HG03025 (cell line): ENCODE measurements around the gene GLRA3.
"Not testable (repeated sequence)": the region's sequence is repeated elsewhere in the genome, so short reads cannot be mapped to it uniquely, and the experiment has no call there.

Experiments
- ATAC-seq: cut with Tn5 transposase; IDR thresholded peaks from one replicate; pipeline ENCODE4 v1.9.1; 2021; ENCODE audit warnings: mild to moderate bottlenecking, moderate library complexity; ENCODE audit not compliant: unreplicated experiment, low FRiP score

The GLRA3 gene

DNA sequence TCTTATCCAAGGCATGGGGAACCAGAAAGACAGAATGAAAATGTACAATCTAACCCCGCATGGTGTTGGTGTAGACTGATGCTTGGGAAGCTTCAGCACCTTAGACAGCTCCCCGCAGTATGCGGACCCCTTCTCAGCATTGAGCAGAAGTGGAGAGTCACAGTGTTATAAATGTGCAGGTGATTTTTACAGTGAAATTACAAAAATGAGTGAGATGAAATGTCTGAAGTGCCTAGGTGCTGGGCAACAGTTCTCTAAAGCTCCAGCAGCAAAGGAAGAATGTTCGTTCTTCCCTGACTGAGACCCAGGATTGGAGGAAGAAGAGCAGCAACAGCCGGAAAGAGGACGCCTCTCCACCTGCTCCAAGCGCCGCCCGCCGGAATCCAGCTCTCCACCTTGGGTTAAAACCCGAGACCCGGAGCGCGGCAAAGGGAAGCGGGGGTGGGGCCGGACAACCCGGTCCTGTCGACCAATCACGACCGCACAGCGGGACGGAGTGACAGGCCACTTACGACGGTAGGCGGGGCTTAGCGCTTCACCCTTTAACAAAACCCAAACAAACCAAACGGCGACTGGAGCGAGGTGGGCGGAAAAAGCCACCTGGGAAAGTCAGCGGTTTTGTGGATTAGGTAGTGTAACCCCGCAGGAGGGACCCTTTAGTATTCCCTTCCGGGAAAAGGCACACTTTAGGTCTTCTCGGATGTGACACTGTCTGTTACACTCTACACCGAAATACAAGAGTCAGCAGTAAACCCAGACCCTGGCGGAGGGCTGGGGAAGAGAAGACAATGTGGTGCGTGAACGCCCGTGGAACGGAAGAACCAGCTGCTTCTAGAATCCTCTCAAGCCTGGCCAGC, at the start of gene GLRA3:
GLRA3 (minus strand) TSS at position 403 of the 857 bp plus-strand sequence. CDS start 436 bp downstream, outside the sequence.
- ATAC-seq, result peak; percentile 97

DNA sequence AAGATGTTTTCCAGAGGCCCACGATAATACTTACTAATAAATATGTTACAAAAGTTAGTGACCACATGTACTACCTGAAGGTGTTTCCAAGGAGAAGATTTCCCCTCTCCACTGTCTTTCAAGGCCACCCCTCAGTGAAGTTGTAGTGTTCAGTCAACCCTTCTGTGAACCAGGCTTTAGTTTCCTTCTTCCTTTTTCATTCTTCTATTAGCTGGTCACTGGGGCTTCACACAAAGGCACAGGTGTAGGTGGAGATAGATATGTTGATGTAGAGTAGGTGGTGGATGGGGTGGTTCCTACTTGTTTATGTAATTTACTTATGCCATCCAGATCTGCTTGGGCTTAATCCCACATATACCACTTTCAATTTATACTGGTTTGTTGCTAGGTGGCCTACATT, 45.9 kb upstream of the GLRA3 start:
- no peak for ATAC-seq

DNA sequence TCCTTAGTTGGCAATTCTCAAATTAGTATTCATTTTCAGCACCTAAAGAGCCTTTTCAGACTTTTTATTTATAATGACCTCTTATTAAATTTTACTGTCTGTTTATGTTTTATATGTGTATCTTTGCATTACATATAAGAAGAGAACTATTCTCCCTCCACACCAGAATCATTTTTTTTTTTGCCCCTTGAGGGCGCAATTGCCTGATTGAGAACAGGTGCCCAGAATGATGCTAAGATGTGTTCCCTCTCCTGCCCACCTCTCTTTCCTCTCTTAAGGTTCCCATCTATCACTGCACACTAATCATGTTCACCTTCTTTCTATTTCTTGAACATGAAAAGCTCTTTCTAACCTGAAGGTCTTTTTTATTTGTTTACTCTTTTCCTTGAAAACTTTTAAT, 44.9 kb upstream of the GLRA3 start:
- ATAC-seq, result peak; percentile 77

DNA sequence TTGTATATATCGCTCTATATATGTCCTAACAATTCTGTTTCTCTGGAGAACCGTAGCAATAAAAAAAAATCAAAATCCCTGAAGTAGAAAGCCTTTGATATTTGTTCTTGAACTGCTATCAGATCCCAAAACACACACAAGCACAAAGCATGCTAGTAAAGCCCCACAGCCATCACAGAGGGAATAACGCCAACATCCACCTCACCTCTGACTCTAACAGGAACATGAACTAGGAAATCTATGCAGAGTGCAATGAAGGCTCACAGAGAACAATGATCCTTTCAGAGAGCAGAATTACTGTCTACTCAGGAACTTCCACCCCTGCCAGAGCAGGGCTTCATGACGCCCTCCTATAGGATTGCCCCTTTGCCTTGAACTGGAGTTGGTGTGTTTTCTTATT, 44.1 kb upstream of the GLRA3 start:
- ATAC-seq, result not testable (repeated sequence)

DNA sequence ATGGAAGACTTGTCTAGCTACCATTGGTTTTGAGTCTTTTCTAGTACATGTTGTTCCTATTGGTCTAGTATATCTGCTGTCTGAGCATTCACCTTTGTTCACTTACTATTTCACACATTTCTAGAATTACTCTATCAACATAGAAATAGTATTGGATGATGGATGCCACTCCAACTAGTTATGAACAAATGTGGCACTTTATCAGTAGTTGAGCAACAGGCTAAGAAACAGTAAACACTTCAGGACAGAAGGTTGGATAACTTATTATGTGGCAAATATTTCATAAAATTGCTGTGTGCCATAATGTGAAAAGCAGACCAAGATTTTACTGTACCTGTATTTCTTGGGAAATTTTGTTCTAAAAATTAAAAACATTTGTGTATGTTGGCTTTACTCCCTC, 42.4 kb upstream of the GLRA3 start:
- ATAC-seq, result no peak

DNA sequence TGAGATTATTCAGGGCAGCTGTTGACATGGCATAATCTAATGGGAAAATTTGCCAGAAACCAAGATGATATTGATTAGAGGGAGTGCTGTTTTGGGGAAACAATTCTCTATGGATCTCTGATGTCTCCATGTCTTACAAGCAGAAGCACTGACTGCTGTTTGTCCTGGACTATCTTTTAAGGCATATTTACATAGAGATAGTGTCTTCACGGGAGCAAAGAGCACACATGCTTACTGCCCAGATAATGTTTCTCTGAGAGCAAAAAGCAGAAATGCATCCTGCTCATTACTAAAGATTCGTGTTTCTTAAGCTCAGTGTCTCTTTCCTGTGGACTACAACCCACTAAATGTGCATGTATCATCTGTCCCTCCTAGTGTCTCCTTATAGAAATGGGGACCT, 41.3 kb upstream of the GLRA3 start:
- no peak for ATAC-seq

DNA sequence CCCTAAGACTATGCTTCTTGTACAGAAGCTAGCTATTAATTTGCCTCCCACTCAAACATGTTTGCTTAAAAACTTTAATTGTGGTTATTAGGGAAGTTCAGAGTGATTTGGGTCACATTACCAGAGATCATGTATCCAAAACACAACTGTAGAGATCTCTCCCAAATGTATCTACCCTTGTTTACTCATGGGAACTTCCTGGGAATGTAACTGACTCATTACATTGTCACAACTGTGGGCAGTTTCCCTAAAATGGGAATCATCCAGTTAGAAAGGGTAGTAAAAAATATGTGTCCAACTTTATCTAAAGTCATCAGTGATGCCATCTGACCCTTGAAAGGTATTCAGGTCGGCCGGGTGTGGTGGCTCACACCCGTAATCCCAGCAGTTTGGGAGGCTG, 40.3 kb upstream of the GLRA3 start:
- ATAC-seq, result no peak

DNA sequence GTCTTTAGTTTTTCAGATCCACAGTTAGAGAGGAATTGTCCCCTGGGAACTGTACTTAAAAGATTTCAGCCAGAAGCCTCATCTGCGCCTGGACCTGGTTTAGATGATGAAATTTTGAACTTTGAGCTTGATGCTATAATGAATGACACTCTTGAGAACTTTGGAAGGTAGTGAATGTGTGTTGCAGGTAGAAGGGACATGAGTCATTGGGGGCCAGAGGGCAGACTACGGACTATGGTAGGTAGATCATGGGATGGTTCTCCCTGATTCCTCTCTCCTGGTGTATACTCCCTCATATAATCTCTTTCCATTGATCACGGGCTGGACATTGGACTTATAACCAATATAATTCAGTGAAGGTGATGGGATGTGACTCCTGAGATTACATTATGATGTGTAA, 38.9 kb upstream of the GLRA3 start:
- no peak for ATAC-seq

DNA sequence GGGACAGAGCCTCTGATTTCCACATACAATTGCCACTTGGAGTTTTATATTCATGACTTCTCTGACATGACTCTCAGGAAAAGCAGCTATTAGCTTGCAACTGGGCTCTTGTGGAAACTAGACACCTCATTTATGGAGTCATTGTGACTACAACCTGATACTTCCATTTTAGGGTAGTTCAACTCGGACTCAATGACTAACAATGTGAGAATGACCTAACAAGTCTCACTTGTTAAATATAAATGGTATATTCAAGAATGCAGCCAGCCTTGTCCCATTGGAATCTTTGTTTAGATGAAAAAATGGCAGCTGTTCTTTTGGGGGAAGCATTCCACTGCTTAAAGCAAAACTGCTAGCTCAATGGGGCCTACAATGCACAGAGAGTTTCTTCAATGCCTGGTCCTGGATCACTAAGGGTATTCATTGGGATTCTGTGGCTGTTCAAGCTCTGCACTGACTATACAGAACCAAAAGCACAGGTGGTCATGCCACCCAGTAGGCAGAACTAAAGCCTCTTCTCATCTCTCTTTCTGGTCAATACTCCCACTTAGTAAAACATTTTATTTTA, 36.5 kb upstream of the GLRA3 start:
- ATAC-seq, result no peak

DNA sequence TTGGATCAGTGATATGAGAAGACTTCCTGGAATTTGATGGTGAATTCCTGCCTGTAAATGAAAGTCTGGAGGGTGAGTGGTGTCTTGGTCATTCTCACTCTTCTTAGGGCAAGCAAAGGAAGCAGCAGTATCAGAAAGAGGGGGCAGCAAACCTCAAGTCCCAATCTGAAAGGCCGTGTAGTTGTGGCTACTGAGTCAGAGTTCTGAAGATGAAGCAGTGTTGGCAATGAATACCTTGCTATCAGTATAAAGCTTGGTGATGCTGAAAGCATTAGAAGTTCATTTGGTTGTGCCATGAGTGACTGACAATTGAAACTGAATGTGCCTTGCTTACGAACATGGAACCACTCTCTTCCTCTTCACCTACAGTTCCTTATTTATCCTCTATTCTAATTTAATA, 35.0 kb upstream of the GLRA3 start:
- no peak for ATAC-seq

DNA sequence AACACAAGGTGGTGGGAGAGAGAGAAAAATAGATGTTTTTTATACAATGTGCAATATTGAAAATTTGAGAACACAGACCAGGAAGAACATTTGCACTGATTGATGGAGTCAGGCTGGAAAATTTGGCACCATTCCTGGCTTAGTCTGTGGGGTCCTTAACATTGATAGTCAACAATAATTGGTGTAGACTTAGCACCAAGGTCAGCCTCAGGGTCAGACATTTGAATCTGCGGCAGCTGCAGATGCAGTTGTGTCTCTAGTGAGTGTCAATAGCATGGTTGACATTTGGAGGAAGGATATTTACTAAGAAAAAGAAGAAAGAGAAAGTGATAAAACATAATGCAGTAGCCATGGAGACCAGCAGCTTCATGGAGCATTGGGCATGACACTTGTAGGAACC, 31.5 kb upstream of the GLRA3 start:
- ATAC-seq, result no peak

DNA sequence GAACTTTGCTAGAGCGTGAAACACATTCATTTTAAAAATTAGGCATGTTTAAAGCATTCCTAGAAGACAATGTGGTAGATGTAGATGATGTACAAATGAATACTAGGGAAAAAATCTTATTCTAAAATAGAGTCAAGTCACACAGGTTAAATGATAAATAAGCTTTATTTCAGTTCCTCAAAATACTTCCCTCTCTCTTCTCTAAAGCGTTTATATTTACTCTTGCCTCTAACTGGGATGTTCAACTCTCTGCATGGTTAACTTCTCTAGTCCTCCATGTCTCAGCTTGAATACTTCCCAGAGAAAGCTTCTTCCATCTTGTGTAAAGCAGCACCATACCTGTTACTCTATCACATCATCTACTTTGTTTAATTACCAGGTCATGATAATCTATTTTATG, 30.9 kb upstream of the GLRA3 start:
- peak; percentile 86 for ATAC-seq

DNA sequence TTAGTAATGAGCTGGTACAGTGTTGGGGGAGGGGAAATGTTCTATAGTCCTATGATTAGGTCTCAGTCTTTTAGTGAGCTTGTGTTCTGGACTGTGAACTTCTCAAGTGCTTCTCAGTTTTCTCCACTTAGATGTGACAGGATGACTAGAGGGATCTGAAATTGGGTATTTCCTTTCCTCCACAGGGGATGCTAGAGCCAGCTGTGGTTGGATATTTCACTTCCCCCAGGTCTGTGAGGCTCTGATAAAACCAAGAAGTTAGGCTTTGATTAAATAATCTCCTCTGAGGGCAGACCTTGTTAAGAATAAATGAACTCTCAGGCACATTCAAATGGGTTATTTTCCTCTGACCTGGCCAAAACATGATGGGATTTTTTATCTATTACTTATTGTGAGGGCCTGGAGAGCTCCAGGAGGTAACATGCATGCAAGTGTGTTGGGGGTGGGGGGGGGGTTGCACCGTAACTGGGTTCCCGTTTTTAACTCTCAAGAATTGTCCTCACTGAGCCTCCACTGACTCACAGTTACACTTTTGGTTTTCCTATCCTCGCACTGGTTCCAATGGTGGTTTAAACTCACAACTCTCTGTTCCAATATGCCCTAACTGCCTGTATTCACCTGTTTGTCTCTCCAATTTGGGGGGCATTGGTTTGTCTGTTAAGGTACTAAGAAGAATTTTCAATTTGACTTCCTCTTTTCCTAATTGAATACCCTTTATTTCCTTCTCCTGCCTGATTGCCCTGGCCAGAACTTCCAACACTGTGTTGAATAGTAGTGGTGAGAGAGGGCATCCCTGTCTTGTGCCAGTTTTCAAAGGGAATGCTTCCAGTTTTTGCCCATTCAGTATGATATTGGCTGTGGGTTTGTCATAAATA, 28.1 kb upstream of the GLRA3 start:
- no peak for ATAC-seq

DNA sequence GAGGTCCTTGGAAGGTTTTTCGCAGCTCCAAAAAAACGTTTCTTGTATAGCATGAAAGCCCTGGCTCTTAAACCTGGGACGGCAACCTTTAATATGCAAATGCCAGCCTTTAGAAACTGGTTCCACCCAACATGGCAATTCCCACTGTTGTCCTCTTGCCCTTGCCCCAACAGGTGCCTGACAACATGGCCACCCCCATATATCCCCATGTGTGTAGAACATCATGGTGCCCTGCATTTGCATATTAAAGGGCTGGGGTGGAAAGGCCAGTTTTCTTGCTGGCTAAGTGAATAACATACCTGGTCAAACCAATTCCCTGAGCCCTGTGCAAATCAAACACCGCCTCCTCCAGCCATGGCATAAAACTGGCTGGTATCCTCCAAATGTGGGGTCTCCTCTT, 26.0 kb upstream of the GLRA3 start:
- no peak for ATAC-seq

DNA sequence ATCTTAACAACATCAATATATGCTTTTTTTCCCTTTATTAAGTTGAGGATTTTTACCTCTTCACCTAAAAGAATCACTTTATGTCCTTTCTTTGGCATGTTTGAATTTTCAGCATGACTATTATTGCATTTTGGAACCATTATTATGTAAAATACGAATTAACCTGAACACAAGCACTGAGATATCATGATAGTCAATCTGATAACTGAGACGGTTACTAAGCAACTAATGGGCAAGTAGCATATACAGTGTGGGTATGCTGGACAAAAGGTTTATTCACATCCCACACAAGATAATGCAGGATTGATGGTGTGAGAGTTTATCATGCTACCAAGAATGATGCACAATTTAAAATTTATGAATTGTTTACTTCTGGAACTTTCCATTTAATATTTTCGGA, 24.6 kb upstream of the GLRA3 start:
- ATAC-seq, result no peak

DNA sequence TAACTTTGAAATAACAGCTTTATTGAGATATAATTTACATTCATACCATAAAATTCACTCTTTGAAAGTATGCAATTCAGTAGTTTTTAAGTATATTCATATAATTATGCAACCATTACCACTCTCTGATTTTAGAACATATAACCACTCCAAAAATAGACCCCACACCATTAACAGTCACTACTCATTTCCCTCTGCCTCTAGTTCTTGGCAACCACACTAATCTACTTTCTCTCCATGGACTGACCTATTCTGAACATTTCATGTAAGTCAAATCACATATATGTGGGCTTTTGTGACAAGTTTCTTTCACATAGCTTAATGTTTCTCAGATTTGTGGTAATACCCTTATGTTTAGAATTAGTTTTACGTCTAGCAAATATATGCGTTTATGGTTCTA, 19.5 kb upstream of the GLRA3 start:
- ATAC-seq, result no peak

DNA sequence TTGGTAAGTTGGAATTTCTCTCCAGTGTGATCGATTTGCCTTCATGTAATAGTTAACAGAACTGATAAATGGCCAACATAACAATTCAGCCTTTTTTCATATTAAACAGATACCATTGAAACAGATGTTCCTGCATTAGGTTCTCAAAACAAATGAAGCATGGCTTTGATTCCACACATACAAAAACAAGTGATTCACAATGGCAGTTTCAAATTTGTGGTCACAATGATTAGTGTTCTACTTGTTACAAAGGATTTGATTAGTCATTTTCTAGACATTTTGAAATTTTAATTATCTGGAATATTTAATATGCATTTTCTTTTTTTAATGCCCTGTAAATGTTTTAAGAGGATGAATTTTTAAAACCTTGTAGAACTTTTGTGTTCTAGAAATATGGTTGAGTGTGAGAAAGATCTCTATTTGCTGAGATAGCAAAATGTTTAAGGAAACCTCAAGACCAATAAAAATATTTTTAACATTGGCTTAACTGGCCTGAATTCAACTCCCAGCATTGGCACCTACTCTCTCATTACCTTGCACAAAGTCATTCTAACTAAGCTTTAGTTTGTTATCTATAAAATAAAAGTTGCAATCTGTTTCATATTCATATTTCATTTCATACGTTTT, 18.9 kb upstream of the GLRA3 start:
- no peak for ATAC-seq

DNA sequence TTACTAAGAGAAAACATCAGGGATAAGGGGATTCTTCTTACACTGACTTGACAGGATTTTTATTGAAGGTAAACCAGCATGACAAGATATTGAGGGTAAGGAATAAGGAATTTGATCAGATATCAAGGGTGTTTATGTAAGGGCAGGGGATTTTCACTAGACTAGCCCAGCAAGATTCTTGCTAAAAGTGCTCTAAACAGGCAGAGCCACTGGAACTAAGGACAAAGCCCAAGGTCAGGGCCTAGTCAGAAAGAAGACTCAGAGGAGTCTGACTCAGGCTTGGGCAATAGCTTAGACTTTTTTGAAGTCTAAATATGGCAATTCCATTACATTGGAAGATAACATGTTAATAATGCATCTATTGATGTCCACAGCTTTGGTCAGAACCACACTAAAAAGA, 6.5 kb upstream of the GLRA3 start:
- no peak for ATAC-seq

DNA sequence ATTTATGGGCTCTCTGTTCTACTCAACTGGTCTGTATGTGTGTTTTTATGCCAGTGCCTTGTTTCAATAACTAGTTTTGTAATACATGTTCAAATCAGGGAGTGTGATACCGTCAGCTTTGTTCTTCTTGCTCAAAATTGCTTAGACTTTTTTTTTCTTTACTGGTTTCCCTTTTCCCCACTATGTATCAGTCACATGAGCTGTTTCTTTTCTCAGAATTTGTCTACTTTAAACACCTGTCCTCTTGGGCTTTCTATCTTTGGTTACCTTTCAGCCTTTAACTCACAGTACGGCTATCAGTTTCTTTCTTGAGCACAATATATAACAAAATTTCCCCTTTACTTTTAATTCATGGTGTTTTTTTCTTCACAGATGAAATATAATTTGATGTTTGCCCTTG, 5.4 kb upstream of the GLRA3 start:
- no peak for ATAC-seq

DNA sequence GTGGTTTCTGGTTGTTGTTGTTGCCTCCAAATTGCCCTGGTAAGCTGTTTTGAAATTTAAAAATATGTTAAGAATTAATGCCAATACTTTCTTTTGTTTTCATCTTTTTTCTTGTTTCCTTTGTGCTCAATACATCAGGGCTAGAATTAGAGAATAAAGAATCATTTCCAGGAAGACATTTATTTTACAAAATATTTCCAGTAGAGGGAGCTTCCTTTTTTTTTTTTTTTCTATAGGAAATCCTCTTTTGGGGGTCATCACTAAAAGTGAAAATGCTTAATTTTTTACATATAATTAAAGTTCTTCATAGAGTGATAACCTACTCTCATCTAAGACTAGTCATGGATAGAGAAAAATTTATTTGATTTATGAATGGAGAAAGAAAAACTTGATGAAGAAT, 2.4 kb downstream of the GLRA3 start:
- ATAC-seq, result no peak

DNA sequence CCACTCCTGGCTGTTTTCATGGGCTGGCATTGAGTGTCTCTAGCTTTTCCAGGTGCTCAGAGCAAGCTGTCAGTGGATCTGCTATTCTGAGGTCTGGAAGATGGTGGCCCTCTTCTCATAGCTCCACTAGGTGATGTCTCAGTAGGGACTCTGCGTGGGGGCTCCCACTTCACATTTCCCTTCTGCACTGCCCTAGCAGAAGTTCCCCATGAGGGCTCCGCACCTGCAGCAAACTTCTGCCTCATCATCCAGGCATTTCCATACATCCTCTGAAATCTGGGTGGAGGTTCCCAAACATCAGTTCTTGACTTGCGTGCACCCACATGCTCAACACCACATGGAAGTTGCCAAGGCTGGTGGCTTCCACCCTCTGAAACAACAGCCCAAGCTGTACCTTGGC, 13.8 kb downstream of the GLRA3 start:
- no peak for ATAC-seq
